Upper lobe of left lung (tissue), 4 donors: ENCODE data around the gene GNAT3.

Experiments
- CTCF ChIP-seq, 6 experiments: fragments of 450-650 bp in 4 of 6; fragments of 200-600 bp in 2 of 6; sonication (generic) in 2 of 6; IDR thresholded peaks; one replicate each; pipeline ENCODE4 v1.5.1; 2016 to 2019; ENCODE audit warnings: antibody characterized with exemption in 6 of 6
- POLR2AphosphoS5 ChIP-seq, 2 donors: sonication (generic); formaldehyde crosslinking; IDR thresholded peaks; one replicate each; pipeline ENCODE4 v1.5.1; 2017; ENCODE audit warnings: antibody characterized with exemption in 2 of 2

GRCh38 chr7:80481196-80481884 lies 30.5 kb downstream of the GNAT3 start:
- TF ChIP-seq CTCF (IDR thresholded peaks at IDR 0.05) (no peak), POLR2AphosphoS5 (IDR thresholded peaks at IDR 0.05) (no peak)
